ENCODE results near the gene LRRC28.

GRCh38 chr15:99432271-99433025 lies 181.2 kb downstream of the LRRC28 start:
- no peak for TF ChIP-seq CTCF (tag by site-specific recombination; IDR thresholded peaks at IDR 0.05)
- TF ChIP-seq ZNF350 (tag by site-specific recombination; IDR thresholded peaks at IDR 0.05), result no peak
- no peak for TF ChIP-seq ZNF24 (tag by site-specific recombination; IDR thresholded peaks at IDR 0.05)
